Activated CD4-positive, alpha-beta T cell treated with anti-CD3 and anti-CD28 coated beads for 1 hour (primary cell): Measurements from ENCODE around the gene CFAP20DC.
"Not testable (repeated sequence)": the region's sequence is repeated elsewhere in the genome, so short reads cannot be mapped to it uniquely, and the experiment has no call there.

Experiments used
- DNase-seq: peaks from one replicate; pipeline ENCODE4 v3.0.0-alpha.2; 2020

Gene CFAP20DC

DNA sequence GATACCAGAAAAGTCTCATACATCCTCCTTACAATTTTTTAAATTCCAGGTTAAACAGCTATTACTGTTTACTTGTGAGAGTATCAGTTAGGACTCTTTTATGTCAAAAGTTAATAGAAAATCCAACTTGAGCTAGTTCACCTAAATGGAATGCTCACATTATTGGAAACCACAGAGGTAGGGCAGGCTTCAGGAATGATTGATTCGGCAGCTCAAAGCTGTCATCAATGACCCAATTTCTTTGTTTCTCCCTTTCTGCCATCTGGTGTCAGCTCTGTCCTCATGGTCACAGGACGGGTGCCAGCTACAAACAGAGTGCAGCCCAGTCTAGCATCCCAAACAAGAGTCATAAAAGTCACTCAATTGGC is 32.2 kb downstream of the CFAP20DC start:
- no peak for DNase-seq

DNA sequence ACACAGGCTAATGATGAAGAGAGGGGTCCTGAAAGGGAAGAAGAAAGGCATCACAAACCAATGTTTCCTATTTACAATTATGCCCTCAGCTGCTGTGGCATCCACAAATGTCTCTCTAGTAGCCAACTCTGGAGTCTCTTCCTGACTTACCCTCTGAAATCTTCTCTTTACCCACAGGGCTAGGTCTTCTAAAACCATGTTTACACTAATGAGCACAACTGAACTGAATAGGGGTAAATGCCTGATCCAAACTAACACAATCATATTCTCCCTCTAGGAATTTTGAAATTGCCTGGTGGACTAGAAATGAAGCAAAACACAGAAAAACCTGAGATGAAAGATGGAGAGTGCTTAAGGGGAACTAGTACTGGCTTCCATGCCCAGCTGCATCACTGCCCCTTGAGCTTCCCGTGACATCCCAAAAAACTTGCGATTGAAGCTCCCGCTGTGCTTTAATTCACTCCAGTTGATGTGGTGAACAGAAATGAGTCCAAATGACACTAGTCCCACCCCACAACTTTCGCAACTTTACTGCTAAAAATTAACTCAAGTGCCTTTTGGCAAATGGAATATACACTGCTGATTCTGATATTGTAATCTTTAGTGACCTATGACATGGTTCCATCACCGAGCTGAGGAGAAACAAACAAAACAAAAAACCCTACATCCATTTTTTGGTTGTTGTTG is 32.8 kb downstream of the CFAP20DC start:
- DNase-seq, result no peak

DNA sequence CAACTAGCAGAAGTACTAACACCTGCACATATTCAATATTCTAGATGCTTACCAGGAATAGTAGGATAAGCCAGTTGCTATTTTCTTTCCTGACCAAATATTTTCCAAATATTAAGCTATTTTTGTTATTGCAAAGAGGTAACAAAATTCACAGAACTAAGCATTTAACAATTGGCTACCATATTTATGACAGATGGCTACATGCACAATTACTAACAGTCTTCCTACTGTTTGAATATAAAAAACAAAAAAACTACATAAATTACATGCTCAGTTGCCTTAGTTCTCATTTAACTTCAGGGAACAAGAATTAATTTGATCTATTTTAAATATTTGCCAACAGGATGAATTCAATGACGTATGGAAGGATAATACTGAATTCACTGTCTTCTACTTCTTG is 36.2 kb downstream of the CFAP20DC start:
- no peak for DNase-seq

DNA sequence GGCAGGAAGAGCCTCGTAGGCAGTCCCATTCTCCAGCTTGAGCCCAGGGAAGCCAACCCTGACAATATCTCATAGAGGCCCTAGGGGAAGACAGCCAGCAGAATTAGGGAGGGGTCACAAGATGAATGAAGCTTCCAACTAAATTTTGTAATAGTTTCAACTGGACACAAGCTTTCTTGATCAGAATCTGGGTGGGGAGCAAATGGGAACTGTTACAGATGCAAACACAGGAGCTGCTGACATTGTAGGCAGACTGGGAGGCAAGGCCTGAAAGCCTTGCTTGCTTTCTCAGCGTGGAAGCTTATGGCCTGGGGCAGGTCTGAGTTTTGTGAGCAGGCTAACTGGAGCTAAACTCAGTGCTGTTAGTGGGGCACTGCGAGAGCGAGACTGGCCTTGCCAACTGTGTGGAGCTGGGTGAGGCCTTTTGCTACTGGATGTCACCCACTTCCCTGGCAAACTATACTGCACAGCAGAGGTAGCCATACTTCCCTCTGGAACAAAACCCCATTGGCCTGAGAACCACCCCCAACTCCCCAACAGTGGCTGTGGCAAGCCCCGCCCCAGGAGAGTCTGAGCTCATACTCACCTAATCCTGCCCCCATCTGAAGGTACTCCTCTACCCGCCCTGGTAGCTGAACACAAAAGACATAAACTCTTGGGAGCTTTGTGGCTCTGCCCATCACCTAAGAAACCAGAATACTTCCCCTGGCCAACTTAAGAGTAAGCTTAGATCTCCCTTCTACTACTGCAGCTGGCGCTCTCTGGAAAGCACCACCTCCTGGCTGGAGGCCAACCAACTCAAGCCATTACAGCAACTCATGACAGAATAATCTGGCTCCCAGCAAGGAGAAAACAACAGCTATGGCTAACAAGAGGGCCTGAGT is 42.9 kb downstream of the CFAP20DC start:
- DNase-seq, result no peak

DNA sequence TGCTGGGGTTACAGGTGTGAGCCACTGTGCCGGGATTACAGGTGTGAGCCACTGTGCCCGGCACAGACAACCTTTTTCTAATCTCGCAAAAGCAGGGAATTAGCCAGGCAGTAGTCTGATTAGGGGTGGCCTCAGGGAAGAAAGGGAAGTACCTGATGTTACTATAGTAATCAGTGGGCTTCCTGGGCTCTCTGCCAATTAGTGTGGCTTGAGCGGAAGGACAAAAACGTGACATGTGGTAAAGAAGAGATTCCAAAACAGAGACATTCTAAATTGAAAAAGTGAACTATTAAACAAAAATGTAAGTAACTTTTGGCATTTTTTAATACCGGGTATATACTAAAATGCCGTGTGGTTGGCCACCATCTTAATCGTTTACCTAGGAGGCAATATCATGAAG is 48.1 kb downstream of the CFAP20DC start:
- no peak for DNase-seq

DNA sequence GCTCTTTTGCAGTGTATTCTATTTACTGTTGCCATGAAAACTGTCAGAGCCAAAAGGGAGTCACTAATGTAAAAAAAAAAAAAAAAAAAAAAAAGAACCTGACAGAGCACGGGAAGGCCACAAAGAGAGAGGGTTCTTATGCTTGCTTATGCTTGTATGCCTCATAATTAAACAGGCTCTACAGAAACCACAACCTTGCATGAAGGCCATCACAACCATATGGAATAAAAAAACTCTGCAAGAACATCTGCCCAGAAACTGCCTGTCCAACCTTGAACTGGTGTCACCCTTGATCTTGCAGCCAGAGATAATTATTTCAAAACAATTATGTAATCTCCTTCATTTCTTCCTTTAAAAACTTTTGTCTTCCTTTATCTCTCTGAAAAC is 50.1 kb downstream of the CFAP20DC start:
- no peak for DNase-seq

DNA sequence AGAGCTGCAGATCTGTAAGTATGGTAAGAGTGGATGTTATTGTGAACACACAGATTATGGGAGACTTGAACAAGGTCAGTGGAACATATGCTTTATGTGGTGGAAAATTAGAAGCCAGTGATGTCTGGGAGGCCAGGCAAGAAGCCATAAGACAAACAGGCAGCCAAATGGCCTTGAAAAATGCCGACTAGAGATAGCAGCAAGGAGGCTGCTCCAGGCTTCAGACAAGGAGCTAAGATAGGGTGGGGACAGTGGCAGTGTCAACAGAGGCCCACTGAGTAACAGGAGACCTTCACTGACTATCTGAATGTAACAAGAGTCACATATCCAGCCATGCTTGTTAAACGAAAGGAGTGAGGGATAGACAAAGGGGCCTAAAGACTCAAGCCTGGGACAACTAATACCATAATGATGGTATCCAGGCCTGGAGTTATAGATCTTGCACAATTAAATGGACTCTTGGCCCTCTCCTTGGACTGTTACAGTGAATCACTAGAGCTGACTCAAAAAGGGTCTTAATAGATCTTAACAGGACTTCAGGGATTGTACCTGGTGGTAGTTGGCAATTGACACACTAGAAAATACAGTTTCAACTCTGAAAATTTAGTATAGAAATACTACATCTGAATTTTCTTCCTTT is 50.6 kb downstream of the CFAP20DC start:
- DNase-seq, result no peak

DNA sequence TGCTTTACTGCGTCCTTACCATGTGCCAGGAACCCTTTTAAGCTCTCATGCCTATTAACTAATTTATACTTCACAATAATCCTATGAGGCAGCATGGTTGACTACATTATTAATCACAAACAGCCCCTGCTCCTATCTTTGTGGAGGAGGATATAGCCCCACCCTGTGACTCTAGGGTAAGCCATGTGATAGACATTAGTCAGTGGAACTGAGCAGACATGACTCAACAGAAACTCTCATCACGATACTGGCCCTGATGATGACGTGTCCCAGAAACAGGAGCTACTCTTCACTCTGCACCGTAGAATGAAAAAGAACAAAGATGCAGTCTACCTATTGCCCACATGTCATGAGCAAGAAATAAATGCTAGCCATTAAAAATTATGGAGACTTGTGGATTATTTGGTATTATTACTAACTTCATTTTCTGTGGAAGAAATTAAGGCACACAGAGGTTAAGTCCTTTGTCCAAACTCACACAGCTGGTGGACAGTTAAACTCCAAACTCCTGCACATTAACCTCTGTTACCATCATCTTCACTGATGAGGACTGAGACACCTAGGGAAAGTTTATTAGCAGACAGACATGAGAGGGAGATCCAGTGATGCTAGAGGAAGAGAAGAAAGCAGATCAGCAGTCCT is 51.2 kb downstream of the CFAP20DC start:
- no peak for DNase-seq

DNA sequence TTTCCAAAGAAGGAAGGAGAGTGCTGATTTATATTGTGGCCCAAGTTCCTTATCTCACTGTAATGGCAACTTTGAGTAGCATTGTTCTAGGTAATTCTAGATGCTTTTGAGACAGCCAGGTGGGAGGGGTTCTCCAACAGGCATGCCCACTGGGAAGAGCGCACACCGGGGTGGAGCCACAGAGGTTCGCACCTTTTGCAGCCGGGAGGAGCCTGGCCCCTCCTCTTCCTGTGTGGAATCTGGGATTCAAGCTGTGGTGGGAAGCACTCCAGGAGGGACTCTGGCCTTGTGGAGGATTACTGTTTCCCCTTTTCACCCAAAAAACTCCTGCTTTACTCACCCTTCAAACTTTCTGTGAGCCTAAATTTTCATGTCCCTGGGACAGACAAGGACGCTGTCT is 53.1 kb downstream of the CFAP20DC start:
- no peak for DNase-seq

DNA sequence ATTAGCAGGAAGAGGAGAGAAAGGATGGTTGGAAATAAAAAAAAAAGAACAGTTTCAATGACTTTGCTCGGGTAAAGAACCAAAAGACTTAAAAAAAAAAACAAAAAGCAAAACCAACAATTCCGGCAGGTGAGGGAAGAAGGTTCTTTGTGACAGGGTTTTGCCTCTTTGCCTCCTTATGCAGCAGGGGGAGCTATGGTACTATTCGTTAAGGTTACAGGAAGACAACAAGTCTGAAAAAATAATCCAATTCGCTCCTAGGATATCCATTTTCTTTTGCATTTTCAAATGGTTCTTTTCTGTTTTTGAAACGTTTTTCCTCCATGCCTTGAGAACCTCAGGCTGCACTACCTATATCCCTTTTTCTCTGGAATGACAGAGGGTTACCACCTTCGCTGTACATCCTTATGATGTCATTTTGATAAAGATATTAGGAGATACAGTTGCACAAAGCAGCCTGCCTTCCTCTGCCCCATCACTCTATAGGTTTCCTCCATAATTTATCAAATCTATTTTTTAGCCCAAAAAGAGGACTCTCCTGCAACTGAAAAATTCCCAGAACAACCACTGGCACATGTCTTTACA is 55.0 kb downstream of the CFAP20DC start:
- no peak for DNase-seq

DNA sequence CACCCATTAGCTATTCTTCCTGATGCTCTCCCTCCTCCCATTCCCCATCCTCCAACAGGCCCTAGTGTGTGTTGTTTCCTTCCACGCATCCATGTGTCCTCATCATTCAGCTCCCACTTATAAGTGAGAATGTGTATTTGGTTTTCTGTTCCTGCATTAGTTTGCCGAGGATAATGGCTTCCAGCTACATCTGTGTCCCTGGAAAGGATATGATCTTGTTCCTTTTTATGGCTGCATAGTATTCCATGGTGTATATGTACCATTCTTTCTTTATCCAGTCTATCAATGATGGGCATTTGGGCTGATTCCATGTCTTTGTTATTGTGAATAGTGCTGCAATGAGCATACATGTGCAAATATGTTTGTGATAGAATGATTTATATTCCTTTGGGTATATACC is 56.3 kb downstream of the CFAP20DC start:
- DNase-seq, result no peak

DNA sequence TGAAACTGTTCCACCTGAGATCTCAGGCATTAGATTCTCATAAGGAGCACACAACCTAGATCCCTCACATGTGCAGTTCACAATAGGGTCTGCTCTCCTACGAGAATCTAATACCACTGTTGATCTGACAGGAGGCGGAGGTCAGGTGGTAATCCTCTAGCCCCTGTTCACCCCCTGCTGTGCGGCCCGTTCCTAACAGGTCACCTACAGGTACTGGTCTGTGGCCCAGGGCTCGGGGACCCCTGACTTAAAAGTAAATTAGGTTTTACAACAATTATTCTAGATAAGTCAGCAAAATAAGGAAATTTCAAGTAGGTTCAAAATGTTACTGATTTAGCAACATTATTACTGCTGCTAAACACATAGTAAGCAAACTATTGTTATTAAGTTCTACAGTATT is 58.2 kb downstream of the CFAP20DC start:
- no peak for DNase-seq

DNA sequence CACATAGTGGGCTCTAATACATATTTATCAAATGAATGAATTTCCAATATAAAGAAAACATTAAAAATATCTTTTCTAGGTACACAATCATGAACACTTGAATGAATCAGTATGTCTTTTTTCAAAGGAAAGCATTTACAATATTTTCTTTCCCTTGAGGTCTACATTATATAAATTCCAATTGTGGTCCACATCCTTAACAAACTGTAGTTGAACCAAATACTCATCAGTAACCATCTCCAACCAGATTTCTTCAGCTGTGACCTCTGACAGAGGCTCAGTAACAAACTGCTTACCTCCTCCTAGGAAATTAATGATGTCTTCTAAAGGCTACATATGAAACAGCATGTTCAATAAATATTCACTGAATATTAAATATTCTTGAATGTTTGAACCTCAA is 58.8 kb downstream of the CFAP20DC start:
- DNase-seq, result no peak

DNA sequence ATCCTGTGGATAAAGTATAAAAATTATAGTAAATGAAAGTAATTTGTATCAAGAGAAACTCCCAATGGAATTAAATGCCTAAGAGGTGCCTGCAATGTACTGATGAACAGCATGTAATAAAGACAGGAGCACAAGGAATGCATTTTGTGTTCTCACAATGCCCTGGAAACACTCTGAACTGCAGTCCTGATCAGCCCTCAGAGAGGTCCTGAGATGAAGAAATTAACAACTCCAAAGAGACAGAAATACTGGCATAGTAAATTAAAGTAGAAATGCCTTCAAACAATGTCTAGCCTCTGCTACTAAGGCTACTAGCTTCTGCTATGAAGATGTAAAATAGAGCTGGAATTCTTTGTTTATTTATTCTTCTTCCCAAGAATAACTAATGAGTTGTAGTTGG is 59.9 kb downstream of the CFAP20DC start:
- DNase-seq, result no peak

DNA sequence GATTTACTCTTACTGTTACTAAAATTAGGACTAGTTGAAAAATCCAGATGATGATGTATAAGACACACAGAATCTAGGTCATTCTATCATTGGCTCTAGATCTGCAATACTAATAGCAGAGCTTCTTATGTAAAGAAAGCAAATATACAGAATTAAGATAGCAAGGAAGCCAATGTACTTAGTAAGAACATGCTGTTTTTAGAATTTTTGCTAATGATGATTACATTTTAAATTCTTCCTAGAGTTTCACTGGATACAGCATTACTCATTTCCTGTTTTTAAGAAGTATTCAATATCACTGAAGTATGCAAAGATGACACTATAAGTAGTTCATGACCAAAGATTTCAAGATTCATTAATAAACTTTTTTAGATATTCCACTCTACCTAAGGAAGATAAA is 60.7 kb downstream of the CFAP20DC start:
- DNase-seq, result no peak

DNA sequence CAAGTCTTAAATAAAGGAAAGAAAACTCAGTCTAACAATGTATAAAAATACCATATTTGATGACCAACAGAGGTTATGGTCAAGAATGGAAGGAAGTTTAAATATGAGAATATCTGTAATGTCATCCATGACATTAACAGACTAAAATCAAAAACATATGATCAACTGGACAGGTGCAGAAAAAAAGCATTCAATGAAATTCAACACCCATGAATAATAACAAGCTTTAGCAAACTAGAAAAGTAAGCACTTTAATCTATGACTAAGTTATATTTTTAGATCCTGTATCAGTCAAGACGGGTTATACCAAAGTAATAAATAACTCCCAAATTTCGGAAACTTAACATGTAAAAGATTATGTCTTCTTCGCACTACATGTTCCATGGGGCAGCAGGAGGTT is 61.8 kb downstream of the CFAP20DC start:
- no peak for DNase-seq

DNA sequence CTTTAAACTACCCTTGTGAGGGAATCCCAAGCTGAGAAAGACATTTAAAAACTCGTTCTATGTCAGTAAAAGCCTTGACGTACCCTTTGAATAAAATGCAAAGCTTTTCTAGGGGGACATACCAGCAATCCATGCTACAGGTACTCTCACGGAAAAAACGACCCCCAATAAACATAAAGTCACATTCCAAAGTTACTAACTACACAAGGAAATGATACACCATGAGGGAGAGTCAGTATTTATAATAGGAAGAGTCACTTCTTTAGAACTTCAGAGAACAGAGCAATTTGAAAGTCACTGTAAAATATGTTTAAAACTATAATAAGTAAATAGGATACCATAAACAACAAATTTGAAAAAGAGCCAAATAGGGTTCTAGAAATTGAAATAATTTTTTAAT is 63.2 kb downstream of the CFAP20DC start:
- no peak for DNase-seq

DNA sequence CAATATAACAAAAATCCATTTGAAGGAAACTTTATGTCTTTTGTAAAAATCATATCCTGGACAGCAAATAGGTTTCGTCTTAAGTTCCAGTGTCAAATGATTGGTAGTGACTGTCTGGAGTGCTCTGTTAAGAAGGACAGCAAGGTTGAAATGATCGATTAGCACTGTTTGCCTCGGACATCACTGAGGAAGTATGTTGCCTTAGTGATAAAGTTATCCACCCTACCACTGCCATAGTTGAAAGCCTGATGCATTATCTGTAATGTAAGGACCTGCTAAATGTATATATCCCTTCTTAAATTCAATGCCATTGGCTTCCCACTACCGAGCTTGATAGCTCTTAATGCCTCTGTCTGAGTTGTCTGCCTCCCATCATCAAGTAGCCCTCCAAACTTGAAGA is 70.0 kb downstream of the CFAP20DC start:
- no peak for DNase-seq

DNA sequence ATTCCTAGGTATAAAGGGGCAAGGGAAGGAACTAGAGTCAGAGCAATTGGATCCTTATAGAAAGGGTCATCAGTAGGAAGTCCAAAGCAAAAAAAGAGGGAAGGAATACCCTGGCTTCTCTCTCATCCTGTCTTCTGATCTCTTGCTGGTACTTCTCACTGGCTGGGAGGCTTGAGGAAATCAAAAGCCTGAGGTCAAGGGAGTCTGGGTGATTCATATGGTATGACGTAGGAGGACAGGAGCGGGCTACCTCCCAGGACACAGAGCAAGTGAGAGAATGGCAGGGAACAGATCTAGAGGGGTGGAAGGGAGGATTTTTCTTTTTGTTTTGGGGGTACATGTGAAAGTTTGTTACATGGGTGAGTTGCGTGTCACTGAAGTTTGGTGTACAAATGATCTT is 76.0 kb downstream of the CFAP20DC start:
- DNase-seq, result no peak

DNA sequence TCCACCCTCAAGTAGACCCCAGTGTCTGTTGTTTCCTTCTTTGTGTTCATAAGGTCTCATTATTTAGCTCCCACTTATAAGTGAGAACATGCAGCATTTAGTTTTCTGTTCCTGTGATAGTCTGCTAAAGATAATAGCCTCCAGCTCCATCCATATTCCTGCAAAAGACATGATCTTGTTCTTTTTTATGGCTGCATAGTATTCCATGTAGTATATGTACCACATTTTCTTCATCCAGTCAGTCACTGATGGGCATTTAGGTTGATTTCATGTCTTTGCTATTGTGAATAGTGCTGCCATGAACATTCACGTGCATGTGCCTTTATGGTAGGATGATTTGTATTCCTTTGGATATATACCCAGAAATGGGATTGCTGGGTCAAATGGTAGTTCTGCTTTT is 82.0 kb downstream of the CFAP20DC start:
- not testable (repeated sequence) for DNase-seq

DNA sequence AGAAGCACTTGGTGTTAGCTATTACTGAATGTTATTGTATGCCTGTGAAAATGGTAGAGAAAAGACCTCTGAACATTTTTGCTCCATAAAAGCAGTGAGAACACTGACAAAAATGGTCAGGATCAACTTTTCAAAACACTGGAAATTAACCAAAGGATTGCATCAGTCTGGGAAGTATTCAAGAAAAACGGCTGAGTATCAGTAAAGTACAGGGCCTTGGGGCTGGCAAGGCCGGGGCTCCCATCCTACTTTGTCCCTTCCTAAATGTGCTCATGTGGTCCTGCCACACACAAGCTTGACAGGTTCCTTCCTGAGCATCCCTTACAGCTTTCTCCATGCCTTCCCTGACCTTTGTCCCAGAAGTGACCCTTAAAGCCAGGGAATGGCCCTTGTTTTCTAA is 84.0 kb downstream of the CFAP20DC start:
- no peak for DNase-seq

DNA sequence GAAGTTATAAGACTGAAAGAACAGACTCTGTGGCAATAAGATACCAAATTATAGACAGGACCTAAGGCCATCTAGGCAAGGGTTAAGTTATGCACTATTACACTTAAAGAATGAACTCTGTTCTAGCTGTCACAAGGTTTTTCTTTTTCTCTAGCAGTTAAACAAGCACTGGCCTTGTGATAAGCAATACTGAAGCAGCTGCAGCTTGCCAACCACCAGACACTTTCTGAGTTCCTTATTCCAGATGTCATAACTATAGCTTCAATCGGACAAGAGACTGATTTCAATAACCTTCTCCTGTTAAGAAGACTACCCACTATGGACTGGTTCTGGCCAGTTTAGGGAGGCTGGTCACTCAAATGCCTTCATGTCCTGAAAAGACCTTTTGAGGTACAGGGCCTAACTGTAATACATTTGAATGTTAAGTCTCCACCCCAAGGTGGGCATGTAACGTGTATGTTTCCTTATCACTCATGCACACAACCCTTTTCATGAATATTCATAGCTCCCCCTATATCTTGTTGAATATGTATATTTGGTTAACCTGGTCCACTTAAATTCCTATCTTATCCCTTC is 85.8 kb downstream of the CFAP20DC start:
- DNase-seq, result no peak

DNA sequence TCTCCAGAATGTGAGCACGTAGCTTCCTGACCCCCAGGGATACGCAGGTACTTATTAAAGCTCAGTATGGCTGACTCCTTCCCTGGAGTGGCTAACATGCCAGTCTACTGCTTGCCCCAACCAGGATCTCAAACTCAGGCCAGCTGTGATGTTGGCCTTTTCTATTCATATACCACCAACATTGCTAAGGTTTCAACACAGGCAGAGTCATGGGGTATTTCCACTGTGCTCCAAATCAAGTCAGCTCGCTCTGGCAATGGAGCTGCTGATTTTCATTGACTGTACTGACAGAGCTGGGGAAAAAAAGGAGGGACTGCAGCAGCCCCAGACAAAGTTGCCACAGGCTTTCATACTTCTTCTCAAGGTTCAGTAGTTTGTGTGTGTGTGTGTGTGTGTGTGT is 87.0 kb downstream of the CFAP20DC start:
- no peak for DNase-seq
